IPS-NIHi7 (cell line): ENCODE results near the gene LMBRD1.
A peak's percentile ranks its signal among the peaks of the same experiment; 100 is the strongest.
"Not testable (repeated sequence)": the region's sequence is repeated elsewhere in the genome, so short reads cannot be mapped to it uniquely, and the experiment has no call there.

Experiments
- DNase-seq: peaks from one replicate; pipeline ENCODE4 v3.0.0; 2012; ENCODE audit warnings: mixed read lengths; ENCODE audit errors: extremely low spot score

LMBRD1 gene

DNA sequence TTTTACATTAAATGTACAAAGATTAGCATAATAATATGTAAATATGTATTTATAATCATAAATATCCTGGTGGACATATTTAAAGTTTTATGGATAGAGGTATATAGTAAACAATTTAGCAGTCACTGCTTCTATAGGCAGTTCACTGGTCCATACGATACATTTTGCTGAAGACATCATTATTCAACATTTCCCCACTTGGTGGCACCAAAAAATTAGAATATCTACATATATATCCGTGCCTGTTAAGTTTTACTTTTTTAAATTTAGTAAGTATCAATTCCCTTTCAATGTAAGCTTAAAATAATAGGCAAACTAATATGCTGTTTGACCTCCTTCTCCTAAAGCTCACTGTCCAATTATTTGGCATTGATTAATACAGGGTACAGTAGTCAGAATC is 64.2 kb downstream of the LMBRD1 start:
- no peak for DNase-seq

DNA sequence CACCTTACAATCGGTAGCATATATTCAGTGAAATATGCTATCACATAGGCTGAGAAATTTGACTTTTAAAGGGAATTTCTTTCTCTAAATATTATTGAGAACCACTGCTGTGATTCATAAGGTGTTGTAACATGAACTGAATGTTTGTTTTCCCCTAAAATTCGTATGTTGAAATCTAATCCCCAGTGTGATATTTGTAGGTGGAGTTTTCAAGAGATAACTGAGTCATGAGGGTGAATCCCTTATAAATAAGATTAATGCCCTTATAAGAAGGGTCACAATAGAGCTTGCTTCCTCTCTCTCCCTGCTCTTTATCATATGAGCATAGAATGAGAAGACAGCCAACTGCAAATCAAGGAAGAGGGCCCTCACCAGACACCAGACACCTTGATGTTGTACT is 64.8 kb downstream of the LMBRD1 start:
- no peak for DNase-seq

DNA sequence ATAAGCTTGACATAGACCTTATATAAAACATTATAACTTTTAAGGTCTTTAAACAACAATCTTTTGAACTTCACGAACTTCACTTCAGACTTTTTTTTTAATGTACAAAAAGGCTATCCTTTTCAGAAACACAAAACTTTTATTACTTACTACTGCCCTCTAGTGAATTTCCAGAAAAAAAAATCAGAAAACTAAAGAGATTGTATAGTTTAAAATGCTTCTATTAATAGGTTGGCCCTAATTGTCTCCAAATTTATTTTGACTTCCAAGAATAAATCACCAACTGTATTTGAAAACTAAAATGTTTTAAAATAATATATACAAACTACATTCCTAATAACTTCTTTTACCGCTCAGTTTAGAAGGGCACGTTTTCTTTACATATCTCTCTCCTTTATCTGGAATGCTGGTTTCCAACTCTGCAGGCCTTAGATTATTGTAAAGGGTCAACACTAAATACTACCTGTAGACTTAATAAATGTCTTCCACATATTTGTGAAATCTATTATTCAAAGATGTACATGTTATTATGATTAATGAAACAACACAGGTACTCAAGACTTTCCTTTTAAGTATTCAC is 66.8 kb downstream of the LMBRD1 start:
- no peak for DNase-seq

DNA sequence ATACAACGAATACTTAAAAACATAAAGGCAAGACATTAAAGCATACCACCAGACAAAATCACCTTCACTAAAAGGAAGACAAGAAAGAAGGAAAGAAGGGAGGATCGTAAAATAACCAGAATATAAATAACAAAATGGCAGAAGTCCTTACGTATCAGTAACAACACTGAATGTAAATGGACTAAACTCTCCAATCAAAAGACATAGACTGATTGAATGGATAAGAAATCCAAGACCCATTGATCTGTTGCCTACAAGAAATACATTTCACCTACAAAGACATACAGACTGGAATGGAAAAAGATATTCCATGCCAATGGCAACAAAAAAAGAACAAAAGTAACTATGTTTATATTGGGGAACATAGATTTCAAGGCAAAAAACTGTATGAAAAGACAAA is 74.1 kb downstream of the LMBRD1 start:
- DNase-seq = no peak

DNA sequence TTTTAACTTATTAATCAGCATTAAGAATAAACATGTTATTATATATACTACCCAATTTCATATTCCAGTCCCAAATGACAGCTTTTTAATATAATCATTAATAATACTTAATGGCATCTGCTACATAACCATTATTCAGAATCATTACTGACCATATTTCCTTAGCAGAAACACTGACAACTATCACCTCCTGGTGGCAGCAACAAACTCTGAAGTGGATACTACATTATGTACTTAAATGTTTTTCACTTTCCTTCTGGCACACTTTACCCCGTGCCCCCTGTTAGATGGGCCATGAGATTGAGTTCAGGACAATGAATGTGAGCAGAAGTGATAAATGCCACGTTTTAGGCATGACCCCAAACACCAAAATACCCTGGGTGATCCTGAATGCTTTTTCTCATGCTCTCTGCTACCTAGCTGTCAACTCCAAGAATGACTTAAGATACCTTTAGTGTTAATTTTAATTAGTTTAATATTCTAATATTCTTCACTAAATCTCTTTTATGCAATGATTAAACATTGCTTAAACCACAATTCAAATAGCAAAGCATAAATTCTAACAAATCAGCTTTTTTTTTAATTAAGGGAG is 77.1 kb downstream of the LMBRD1 start:
- peak; percentile 18 for DNase-seq

DNA sequence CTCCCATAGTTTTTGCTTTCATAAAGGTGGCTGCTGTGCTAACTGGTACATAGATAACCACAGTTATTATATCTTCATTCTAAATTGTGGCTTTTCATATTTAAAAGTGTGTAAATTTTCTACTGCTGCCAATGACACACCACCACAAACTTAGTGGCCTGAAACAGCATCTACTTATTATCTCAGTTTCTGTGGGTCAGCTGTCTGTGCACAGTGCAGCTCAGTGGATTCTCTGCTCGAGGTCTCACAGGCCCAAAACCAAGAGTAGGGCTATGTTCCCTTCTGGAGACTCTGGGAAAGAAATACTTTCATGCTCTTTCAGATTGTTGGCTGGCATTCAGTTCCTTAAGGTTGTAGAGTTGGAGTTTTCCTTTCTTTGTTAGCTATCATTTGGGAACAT is 90.1 kb downstream of the LMBRD1 start:
- no peak for DNase-seq

DNA sequence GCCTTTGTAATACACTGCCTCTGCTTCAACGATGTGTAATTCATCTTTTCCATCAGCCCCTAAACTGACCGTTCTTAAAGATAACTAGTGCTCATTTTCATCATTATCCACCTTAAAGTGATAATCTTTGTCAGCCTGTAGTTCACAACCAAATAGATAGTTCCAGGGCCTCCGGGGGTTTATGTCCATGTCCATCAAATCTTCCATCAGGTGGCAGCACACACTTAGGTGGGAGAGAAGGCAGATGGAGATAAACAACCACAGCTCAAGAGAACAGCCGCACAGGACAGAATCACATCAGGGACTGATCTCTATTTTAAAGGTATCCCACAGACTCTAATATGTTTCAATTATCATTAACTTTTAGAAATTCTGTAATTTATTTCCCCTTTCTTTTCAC is 90.9 kb downstream of the LMBRD1 start:
- peak; percentile 7 for DNase-seq

DNA sequence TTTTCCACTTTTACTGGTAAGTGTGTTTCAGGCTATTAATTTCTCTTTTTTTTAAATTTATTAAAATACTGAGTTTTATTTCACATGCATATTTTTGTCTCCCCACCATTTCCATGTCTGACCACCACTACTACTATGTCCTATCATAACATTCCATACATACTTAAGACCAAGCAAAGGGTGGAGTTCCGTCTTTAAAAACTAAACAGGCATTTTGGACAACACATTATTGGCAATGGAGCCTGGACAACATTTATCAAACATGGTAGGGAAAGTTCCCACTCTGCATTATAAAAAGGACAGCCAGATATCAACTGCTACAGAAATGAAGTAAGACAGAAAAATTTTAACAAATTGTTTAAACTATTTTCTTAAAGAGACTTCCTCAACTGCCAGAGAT is 91.9 kb downstream of the LMBRD1 start:
- DNase-seq = no peak

DNA sequence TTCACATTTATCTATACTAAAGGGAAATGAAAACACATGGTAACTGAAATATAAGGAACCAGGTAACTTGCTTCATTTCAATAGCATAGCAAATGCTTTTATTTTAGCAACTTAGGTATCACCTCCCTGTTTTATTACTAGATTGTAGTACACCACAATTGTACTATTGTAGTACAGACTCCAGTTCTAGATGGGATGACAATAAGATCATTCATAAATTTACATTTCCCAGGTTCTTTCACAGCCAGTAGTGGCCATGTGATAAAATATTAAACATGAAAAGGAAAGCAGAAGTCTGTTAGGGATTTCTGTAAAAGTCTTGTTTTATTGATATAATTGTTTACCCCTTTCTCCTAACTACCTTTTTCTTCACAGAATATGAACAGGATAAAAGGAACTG is 97.2 kb downstream of the LMBRD1 start:
- DNase-seq = no peak

DNA sequence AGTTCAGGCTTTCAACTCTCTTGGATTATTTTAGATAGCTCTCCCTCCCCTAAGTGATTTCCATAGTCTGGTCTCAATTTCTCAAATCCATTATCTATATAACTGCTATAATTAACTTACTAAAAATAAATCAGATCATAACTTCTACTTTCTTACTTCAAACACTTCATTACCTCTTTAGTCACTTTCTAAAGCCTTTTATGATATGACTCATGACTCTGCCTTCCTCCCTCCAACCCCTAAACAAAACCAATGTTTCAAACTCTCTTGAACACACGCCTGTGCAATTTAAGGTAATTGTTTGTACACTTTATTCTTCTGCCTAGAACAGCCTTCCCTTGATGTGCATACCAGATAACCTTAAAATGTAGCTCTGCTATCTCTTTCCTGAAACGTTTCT is 100.5 kb downstream of the LMBRD1 start:
- DNase-seq = no peak

DNA sequence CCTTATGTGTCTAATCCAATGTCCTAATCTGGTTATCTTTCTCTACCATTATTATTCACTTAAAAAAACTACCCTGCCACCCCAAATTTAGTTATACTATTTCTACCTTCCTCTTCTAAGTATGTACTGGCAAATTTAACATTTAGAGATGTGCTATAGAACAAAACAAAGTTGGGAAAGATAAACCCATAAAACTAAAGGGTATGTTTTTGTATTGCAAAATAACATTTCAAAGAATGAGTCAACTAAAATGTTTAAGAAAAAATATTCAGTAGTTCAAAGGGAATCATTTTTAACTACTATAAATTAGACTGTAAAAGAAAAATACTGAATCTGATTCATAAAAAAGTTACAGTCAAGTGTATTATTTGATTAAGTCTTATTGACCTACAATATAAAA is 103.0 kb downstream of the LMBRD1 start:
- no peak for DNase-seq

DNA sequence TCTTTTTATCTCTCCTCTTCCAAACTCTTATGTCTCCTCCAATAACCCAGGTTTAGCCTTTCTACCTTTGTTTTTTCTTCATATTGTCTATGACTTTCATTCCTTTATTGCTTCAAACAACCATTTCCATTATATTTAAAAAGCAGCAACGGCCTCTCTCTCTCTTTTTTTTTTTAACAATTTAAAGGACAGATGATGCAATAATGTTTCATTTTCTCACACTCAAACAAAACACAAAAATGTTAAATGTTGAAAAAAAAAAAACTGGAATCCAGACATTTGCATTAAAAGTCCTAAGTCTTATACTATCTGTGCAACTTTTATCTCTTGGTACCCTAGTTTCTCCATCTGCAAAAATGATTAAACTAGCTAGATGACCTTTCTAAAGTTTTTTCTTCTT is 105.8 kb downstream of the LMBRD1 start:
- DNase-seq = no peak

DNA sequence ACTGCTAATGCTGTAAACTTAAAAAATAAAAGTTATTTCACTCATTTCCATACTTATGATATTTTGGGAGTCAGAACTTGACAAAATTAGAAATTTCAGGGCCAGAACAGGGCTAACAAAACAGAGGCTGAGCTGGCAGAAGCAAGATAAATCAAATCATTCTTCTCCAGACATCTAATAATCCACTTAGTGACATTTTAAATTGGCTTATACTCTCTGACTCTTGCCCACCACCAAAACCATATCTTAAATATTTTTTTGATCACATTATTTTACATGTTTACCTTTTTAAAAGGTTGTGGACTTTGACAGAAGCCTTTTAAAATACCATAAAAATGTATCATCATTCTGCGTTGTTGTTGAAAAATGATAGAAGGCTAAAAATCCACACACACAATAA is 116.5 kb downstream of the LMBRD1 start:
- no peak for DNase-seq

DNA sequence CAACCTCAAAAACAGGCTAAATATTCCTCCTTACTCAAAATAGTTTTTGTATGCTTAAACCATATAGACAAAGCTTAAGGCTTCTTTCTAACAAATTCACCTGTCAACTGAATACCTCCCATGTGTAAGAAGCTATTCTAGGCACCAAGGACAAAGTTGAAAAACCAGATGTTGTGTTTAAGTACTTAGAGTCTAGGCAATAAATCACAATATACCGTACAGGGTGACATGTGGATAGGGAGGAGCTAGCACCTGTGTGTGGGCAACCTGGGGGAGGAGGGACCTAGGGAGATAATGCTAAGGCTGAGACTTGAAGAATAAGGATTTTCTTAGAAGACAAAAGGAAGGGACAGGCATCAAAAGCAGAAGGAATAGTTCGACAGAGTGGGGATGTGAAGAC is 123.5 kb downstream of the LMBRD1 start:
- no peak for DNase-seq

DNA sequence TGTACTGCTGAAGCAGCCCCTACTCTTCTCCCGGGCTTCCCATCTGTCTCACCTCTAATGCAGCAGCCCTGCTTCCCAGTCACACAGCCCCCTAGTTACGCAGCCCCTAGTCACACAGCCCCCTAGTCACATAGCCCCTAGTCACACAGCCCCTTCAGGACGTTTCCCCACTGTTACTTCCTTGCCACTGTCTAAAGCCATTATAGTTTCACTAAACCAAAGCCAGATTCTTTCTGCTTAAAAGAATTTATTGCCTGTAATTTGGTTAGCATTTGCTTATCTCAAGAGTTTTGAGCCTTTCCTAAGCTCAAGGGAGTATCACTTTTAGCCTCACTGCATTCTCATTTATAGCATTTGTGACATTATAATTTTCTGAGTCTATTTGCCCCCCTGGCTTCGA is 127.9 kb downstream of the LMBRD1 start:
- no peak for DNase-seq

DNA sequence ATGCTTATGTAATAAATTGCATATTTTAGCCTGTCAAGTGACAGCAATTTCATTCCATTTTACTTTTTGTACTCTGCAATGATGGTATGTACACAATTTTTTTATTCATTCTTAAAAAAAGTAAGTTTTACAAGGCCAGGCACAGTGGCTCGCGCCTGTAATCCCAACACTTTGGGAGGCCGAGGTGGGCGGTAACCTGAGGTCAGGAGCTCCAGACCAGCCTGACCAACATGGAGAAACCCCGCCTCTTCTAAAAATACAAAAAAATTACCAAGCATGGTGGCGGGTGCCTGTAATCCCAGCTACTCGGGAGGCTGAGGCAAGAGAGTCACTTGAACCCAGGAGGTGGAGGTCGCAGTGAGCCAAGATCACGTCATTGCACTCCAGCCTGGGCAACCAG is 130.0 kb downstream of the LMBRD1 start:
- DNase-seq = not testable (repeated sequence)

DNA sequence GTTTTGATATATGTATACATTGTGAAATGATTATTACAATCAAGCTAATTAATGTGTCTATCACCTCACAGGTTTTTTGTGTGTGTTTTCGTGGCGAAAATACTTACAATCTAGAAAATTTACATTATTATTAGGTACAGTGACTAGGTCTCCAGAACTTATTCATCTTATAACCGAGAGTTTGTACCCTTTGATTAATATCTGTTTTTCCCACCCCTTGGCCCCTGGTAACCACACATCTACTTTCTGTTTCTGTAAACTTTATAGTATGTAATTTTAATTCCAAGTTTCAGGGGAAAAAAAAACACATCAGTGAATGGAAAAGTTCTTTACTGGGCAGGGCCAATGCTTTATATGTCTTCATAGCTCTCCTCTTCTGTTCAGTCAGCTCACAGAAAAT is 131.4 kb downstream of the LMBRD1 start:
- DNase-seq = no peak

DNA sequence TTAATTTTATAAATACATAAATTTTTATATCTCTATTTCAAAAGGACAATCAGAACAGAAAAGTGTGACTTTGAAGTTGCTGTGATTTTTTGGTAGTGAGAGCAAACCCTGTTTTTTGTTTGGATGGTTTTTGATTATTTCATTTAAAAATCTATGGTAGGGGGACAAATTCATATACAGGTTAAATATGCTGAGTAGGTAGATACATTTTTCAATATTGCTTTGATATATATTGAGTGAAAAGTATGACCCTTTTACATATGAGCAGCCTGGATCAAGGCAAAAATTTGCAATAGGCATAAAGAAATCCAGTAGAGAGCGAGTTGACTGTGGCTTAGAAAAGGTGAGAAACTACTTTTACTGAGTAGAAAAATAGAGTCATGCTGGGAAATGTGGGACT is 132.3 kb downstream of the LMBRD1 start:
- DNase-seq = no peak

DNA sequence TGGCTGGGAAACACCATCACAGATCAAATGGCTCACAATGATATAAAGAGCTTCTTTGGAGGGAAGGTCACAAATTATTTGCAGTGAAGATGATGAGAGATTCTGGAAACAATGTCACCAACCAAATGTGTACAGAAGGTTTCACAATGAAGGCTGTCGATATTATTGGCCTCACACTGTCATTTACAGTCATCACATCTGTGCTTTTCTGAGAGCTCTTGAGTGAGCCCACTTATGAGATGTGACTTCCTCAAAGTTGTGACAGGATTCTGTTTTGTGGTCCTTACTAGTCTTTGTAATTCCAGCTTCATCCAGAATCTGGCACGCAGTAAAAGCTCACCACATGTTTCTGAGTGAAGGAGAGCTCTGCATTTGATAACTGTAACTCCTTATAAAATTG is 133.6 kb downstream of the LMBRD1 start:
- no peak for DNase-seq

DNA sequence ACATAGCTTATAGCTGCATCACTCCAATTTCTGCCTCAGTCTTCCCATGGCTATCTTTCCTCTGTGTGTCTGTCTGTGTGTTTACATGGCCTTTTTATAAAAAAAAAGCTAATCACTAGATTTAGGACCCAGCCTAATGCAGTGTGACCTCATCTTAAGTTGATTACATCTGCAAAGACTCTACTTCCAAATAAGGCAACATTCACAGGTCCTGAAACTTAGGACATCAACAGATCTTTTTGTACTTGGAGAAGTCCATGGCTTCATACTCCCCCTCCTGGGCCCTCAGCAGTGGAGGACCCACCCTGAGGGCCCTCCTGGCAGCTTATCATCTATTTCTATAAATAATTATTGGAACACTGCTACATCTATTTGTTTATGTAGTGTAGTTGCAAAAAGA is 146.1 kb downstream of the LMBRD1 start:
- DNase-seq = no peak

DNA sequence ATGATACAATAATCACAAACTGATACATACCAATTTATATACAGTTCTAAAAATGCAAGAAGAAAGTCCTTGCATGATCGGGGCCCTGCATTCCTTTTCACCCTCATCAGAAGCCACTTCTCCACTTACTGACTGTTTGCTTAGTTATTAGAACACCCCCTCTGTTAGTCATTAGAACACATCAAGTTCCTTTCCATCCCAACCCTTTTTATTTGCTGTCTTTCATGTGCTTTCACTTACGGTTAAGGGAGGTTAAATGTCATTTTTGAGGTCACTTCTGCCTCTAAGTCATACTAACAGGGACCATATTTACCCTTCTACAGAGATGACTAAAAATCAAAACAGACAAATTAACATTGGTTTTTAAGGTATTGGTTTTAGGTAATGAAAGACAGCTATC is 149.1 kb downstream of the LMBRD1 start:
- no peak for DNase-seq

DNA sequence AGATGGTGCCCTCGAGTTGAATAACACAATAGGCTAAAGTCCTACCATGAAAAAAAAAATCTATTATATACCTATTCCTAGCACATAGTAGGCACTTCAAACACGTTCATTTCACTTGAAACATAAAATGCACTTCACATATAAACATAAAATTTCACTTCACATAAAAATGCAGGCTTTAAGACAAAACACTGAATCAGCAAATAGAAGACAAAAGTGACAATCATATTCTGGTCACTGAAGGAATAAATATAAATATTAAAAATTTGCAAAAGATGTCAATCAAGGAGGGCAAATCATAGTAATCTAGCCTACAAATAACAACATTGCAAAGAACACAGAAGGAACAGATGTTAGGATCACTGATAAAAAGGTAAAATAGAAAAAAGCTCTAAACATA is 153.1 kb downstream of the LMBRD1 start:
- DNase-seq = no peak

DNA sequence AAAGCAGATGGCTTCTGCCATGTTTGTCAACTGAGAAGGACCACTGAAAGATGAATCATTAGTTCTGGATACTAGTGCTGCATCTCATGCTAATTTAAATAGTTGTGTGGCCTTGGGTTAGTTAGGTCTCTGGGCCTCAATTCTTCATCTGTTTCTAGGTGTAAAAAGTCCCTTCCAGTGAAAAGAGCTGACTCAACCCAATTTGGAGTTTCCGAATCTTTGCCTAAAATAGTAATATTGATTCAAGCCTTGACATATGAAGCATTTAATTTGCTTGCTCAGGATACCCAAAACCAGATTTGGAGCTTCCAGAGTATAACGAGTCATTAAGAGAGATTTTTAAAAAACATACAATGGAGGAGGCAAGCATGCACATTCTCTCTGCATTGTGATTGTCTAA is 163.9 kb downstream of the LMBRD1 start:
- no peak for DNase-seq
